GM12864 (cell line): Measurements from ENCODE around the gene DUSP8.
"Not testable (repeated sequence)": the region's sequence is repeated elsewhere in the genome, so short reads cannot be mapped to it uniquely, and the experiment has no call there.

Source experiments
- DNase-seq: peaks from one replicate; pipeline ENCODE4 v3.0.0-alpha.2; 2011; ENCODE audit warnings: low read depth
- H3K4me3 ChIP-seq: 2 replicates; pipeline ENCODE4 v1.5.1; 2011; ENCODE audit warnings: mild to moderate bottlenecking, low read depth, low read length, control low read depth
- CTCF ChIP-seq: IDR thresholded peaks from 2 replicates; pipeline ENCODE4 v1.5.1; 2011; ENCODE audit warnings: low read depth, mild to moderate bottlenecking, moderate library complexity, low read length, control low read depth, inconsistent platforms; ENCODE audit errors: missing control alignments

The DUSP8 gene

GRCh38 chr11:1604181-1604580 lies 32.1 kb upstream of the DUSP8 start:
- DNase-seq, result no peak
- H3K4me3 ChIP-seq, result no peak overlapping the region
- no peak for TF ChIP-seq CTCF

- DNase-seq, result no peak
- no peak overlapping the region for H3K4me3 ChIP-seq
- TF ChIP-seq CTCF, result no peak
Observed at GRCh38 chr11:1603629-1604028, 31.6 kb upstream of the DUSP8 start.

GRCh38 chr11:1601663-1602062 lies 29.6 kb upstream of the DUSP8 start:
- DNase-seq, H3K4me3 ChIP-seq: not testable (repeated sequence)

GRCh38 chr11:1600626-1601025 lies 28.6 kb upstream of the DUSP8 start:
- no peak for TF ChIP-seq CTCF
- no peak for DNase-seq
- H3K4me3 ChIP-seq, result no peak overlapping the region

GRCh38 chr11:1598816-1599215 lies 26.7 kb upstream of the DUSP8 start:
- no peak overlapping the region for H3K4me3 ChIP-seq
- no peak for TF ChIP-seq CTCF
- no peak for DNase-seq

- H3K4me3 ChIP-seq, DNase-seq: not testable (repeated sequence)
Observed at GRCh38 chr11:1598406-1598805, 26.3 kb upstream of the DUSP8 start.

- no peak for DNase-seq
- no peak for TF ChIP-seq CTCF
- no peak within 1 kb of the TSS for H3K4me3 ChIP-seq
Observed at GRCh38 chr11:1597994-1598380, 25.9 kb upstream of the DUSP8 start, which contains the start of gene KRTAP5-2. Gene KRTAP5-2 (minus strand): TSS chr11:1598294. CDS start chr11:1598250, 44 bp downstream.

- no peak overlapping the region for H3K4me3 ChIP-seq
- no peak for DNase-seq
- TF ChIP-seq CTCF, result no peak
Observed at GRCh38 chr11:1597331-1597993, 25.4 kb upstream of the DUSP8 start.

GRCh38 chr11:1596576-1597121 lies 24.6 kb upstream of the DUSP8 start:
- not testable (repeated sequence) for H3K4me3 ChIP-seq, DNase-seq

GRCh38 chr11:1595994-1596575 lies 24.0 kb upstream of the DUSP8 start:
- not testable (repeated sequence) for H3K4me3 ChIP-seq, DNase-seq
